HepG2 (cell line): Measurements from ENCODE around the gene DYNC1LI1. TPM values are rescaled to one million over a fixed set of nuclear protein-coding genes. Genes with fewer than 3 reads are reported as not detected.
A peak's percentile ranks its signal among the peaks of the same experiment; 100 is the strongest.

Source experiments
- CHCHD3 ChIP-seq: sonication (generic); formaldehyde crosslinking; IDR thresholded peaks from 2 replicates; pipeline ENCODE4 v1.8.0; 2022; ENCODE audit warnings: mild to moderate bottlenecking, missing genetic modification reagents, moderate library complexity
- IRF2 ChIP-seq: IDR thresholded peaks from 2 replicates; pipeline ENCODE4 v1.6.1; 2018; ENCODE audit warnings: missing genetic modification reagents, missing compliant biosample characterization
- NFRKB ChIP-seq: fragments of 450-650 bp; IDR thresholded peaks from 2 replicates; pipeline ENCODE4 v1.6.1; 2017
- RFXAP ChIP-seq: sonication (generic); formaldehyde crosslinking; IDR thresholded peaks from 2 replicates; pipeline ENCODE4 v1.4.0; 2020; ENCODE audit warnings: missing genetic modification reagents, borderline replicate concordance
- TOPORS ChIP-seq: sonication (generic); formaldehyde crosslinking; IDR thresholded peaks from 2 replicates; pipeline ENCODE4 v1.8.0; 2023; ENCODE audit warnings: mild to moderate bottlenecking, missing genetic modification reagents
- TP53 ChIP-seq: sonication (generic); formaldehyde crosslinking; conservative IDR thresholded peaks from 2 replicates; pipeline ENCODE4 v1.4.0; 2020; ENCODE audit warnings: missing genetic modification reagents
- ZBTB7B ChIP-seq: sonication (generic); formaldehyde crosslinking; IDR thresholded peaks from 2 replicates; pipeline ENCODE4 v1.4.0; 2020; ENCODE audit warnings: missing genetic modification reagents
- ZNF605 ChIP-seq: sonication (generic); formaldehyde crosslinking; IDR thresholded peaks from 2 replicates; pipeline ENCODE4 v1.8.0; 2022; ENCODE audit warnings: mild to moderate bottlenecking, missing genetic modification reagents
- ZNF772 ChIP-seq: sonication (generic); formaldehyde crosslinking; IDR thresholded peaks from 2 replicates; pipeline ENCODE4 v1.5.0; 2020; ENCODE audit warnings: mild to moderate bottlenecking, missing genetic modification reagents
- ZNF776 ChIP-seq: sonication (generic); formaldehyde crosslinking; IDR thresholded peaks from 2 replicates; pipeline ENCODE4 v1.4.0; 2020; ENCODE audit warnings: mild to moderate bottlenecking, missing genetic modification reagents
- polyA plus RNA-seq, 8 experiments: library from polyadenylated mRNA; depleted of rRNA in 3 of 8; stranded (reverse) in 7 of 8; unstranded in 1 of 8; fragments of >200 nt; fragmentation: Illumina TruSeq in 4 of 8; extraction: Trizol in 4 of 8; gene quantifications; 2 replicates each; pipeline versions ENCODE4 v1.2.1 to v1.2.3, GENCODE V29; 2011 to 2016; ENCODE audit warnings: low read depth in 4 of 8, missing spikeins in 1 of 8, mixed read lengths in 1 of 8; ENCODE audit not compliant: insufficient read depth in 1 of 8
- total RNA-seq, 5 experiments: library from RNA; depleted of rRNA; stranded (reverse); fragments of >200 nt; fragmentation: Illumina TruSeq; extraction: Trizol; gene quantifications; 2 replicates each; pipeline ENCODE4 v1.2.3, GENCODE V29; 2016; ENCODE audit warnings: low read depth in 1 of 5
- TF ChIP-seq, protein P1 (sequence below): sonication (generic); formaldehyde crosslinking; IDR thresholded peaks from 2 replicates; pipeline ENCODE4 v1.4.0; 2020; ENCODE audit warnings: missing genetic modification reagents, mild to moderate bottlenecking, borderline replicate concordance
- TF ChIP-seq, protein P2 (sequence below): sonication (generic); formaldehyde crosslinking; IDR thresholded peaks from 2 replicates; pipeline ENCODE4 v1.8.0; 2022; ENCODE audit warnings: missing genetic modification reagents, mild to moderate bottlenecking, borderline replicate concordance
- TF ChIP-seq, protein P3 (sequence below): sonication (generic); formaldehyde crosslinking; conservative IDR thresholded peaks from 2 replicates; pipeline ENCODE4 v1.4.0; 2020; ENCODE audit warnings: missing genetic modification reagents
- TF ChIP-seq, protein P4 (sequence below): sonication (generic); formaldehyde crosslinking; IDR thresholded peaks from 2 replicates; pipeline ENCODE4 v1.8.1; 2023; ENCODE audit warnings: mild to moderate bottlenecking, missing genetic modification reagents, borderline replicate concordance
- TF ChIP-seq, protein P5 (sequence below): sonication (generic); formaldehyde crosslinking; IDR thresholded peaks from 2 replicates; pipeline ENCODE4 v1.4.0; 2020; ENCODE audit warnings: missing genetic modification reagents
- TF ChIP-seq, protein P6 (sequence below): sonication (generic); formaldehyde crosslinking; IDR thresholded peaks from 2 replicates; pipeline ENCODE4 v1.4.0; 2020; ENCODE audit warnings: missing genetic modification reagents, borderline replicate concordance
- TF ChIP-seq, protein P7 (sequence below): sonication (generic); formaldehyde crosslinking; IDR thresholded peaks from 2 replicates; pipeline ENCODE4 v1.4.0; 2020; ENCODE audit warnings: missing genetic modification reagents

The DYNC1LI1 gene
- total and polyA plus RNA-seq, 2 of the 13 experiments (the other 11 are each of a cell fraction or from before 2014, with no cell fraction given): 13.4 to 37.1 TPM

DNA sequence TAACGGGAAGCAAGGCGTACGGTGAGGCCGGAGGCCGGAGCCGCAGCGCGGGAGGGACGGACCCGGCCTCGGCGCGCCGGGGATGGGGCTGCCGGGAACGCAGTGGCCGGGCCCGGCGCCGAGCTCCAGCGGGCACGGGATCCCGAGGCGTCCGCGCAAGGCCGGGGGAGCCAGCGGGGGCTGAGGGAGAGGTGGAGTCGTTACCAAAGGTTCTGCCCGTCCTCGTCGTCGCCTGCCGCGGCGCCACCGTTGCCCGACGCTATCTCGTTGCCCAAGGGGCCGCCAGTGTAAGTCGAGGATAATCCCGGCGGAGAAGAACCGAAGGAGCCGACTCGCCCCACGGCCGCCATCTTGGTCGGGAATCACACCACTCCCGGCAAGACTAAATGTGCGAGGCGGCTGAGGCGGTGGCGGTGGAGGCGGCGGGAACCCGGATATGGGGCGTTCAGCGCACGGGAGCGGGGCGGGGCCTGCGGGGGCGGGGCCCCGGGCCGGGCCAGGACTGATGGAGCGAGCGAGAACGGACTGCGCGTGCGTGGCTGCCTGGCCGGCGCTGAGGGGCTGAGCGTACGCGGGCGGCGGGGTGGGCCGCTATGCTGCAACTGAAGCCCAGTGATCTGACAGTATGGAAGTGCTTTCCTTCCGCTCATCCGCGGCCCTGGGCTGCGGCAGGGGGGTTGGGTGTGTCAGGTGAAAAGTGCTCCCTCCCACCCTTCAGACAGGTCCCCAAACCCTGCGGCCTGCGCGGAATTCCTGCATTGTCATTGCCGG is at the start of gene DYNC1LI1 (continued):
- TF ChIP-seq ZBTB7B (CRISPR knock-in tag): peak; percentile 89
- TF ChIP-seq, protein P1, sequence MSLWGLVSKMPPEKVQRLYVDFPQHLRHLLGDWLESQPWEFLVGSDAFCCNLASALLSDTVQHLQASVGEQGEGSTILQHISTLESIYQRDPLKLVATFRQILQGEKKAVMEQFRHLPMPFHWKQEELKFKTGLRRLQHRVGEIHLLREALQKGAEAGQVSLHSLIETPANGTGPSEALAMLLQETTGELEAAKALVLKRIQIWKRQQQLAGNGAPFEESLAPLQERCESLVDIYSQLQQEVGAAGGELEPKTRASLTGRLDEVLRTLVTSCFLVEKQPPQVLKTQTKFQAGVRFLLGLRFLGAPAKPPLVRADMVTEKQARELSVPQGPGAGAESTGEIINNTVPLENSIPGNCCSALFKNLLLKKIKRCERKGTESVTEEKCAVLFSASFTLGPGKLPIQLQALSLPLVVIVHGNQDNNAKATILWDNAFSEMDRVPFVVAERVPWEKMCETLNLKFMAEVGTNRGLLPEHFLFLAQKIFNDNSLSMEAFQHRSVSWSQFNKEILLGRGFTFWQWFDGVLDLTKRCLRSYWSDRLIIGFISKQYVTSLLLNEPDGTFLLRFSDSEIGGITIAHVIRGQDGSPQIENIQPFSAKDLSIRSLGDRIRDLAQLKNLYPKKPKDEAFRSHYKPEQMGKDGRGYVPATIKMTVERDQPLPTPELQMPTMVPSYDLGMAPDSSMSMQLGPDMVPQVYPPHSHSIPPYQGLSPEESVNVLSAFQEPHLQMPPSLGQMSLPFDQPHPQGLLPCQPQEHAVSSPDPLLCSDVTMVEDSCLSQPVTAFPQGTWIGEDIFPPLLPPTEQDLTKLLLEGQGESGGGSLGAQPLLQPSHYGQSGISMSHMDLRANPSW (CRISPR knock-in tag): no peak
- peak; percentile 74 for TF ChIP-seq ZNF772 (CRISPR knock-in tag)
- peak; percentile 11; the same call in 1 of the 2 replicates for TF ChIP-seq IRF2 (CRISPR knock-in tag)
- TF ChIP-seq, protein P2, sequence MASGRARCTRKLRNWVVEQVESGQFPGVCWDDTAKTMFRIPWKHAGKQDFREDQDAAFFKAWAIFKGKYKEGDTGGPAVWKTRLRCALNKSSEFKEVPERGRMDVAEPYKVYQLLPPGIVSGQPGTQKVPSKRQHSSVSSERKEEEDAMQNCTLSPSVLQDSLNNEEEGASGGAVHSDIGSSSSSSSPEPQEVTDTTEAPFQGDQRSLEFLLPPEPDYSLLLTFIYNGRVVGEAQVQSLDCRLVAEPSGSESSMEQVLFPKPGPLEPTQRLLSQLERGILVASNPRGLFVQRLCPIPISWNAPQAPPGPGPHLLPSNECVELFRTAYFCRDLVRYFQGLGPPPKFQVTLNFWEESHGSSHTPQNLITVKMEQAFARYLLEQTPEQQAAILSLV: peak; percentile 50; the same call in 1 of the 2 replicates
- no peak; the same call in 1 of the 2 replicates for TF ChIP-seq TOPORS (CRISPR knock-in tag)
- peak; percentile 46; the same call in 1 of the 2 replicates for TF ChIP-seq ZNF776 (CRISPR knock-in tag)
- TF ChIP-seq RFXAP (CRISPR knock-in tag): peak; percentile 58; the same call in 1 of the 2 replicates
- TF ChIP-seq CHCHD3 (CRISPR knock-in tag): 0 out of 2 replicates have a peak, but pooled peaks have one; percentile 10
- TF ChIP-seq, protein P3, sequence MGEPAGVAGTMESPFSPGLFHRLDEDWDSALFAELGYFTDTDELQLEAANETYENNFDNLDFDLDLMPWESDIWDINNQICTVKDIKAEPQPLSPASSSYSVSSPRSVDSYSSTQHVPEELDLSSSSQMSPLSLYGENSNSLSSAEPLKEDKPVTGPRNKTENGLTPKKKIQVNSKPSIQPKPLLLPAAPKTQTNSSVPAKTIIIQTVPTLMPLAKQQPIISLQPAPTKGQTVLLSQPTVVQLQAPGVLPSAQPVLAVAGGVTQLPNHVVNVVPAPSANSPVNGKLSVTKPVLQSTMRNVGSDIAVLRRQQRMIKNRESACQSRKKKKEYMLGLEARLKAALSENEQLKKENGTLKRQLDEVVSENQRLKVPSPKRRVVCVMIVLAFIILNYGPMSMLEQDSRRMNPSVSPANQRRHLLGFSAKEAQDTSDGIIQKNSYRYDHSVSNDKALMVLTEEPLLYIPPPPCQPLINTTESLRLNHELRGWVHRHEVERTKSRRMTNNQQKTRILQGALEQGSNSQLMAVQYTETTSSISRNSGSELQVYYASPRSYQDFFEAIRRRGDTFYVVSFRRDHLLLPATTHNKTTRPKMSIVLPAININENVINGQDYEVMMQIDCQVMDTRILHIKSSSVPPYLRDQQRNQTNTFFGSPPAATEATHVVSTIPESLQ (CRISPR knock-in tag): no peak
- TF ChIP-seq, protein P4, sequence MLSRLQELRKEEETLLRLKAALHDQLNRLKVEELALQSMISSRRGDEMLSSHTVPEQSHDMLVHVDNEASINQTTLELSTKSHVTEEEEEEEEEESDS (CRISPR knock-in tag): no peak
- TF ChIP-seq TP53 (CRISPR knock-in tag): no peak
- no peak; the same call in 1 of the 2 replicates for TF ChIP-seq ZNF605 (CRISPR knock-in tag)
- TF ChIP-seq, protein P5, sequence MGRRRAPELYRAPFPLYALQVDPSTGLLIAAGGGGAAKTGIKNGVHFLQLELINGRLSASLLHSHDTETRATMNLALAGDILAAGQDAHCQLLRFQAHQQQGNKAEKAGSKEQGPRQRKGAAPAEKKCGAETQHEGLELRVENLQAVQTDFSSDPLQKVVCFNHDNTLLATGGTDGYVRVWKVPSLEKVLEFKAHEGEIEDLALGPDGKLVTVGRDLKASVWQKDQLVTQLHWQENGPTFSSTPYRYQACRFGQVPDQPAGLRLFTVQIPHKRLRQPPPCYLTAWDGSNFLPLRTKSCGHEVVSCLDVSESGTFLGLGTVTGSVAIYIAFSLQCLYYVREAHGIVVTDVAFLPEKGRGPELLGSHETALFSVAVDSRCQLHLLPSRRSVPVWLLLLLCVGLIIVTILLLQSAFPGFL (CRISPR knock-in tag): 0 out of 2 replicates have a peak, but pooled peaks have one; percentile 34
- TF ChIP-seq, protein P6, sequence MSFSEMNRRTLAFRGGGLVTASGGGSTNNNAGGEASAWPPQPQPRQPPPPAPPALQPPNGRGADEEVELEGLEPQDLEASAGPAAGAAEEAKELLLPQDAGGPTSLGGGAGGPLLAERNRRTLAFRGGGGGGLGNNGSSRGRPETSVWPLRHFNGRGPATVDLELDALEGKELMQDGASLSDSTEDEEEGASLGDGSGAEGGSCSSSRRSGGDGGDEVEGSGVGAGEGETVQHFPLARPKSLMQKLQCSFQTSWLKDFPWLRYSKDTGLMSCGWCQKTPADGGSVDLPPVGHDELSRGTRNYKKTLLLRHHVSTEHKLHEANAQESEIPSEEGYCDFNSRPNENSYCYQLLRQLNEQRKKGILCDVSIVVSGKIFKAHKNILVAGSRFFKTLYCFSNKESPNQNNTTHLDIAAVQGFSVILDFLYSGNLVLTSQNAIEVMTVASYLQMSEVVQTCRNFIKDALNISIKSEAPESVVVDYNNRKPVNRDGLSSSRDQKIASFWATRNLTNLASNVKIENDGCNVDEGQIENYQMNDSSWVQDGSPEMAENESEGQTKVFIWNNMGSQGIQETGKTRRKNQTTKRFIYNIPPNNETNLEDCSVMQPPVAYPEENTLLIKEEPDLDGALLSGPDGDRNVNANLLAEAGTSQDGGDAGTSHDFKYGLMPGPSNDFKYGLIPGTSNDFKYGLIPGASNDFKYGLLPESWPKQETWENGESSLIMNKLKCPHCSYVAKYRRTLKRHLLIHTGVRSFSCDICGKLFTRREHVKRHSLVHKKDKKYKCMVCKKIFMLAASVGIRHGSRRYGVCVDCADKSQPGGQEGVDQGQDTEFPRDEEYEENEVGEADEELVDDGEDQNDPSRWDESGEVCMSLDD (CRISPR knock-in tag): no peak
- TF ChIP-seq NFRKB: no peak
- TF ChIP-seq, protein P7, sequence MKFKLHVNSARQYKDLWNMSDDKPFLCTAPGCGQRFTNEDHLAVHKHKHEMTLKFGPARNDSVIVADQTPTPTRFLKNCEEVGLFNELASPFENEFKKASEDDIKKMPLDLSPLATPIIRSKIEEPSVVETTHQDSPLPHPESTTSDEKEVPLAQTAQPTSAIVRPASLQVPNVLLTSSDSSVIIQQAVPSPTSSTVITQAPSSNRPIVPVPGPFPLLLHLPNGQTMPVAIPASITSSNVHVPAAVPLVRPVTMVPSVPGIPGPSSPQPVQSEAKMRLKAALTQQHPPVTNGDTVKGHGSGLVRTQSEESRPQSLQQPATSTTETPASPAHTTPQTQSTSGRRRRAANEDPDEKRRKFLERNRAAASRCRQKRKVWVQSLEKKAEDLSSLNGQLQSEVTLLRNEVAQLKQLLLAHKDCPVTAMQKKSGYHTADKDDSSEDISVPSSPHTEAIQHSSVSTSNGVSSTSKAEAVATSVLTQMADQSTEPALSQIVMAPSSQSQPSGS (CRISPR knock-in tag): peak; percentile 22; the same call in 1 of the 2 replicates
